Measurements from ENCODE around the gene PFDN1.

Gene PFDN1

DNA sequence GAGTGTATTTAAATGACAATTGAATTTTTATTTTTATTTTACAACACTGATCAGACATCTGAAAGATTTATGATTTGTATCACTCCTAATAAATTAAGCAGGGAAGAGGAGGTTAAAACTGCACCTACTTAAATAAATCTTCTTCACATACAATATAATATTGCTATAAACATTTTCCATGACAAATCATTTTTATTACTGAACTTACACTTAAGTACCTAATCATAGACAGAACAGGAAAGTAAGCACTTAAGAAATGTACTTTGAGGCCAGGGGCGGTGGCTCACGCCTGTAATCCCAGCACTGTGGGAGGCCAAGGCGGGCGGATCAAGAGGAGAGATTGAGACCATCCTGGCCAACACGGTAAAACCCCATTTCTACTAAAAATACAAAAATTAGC is 3.8 kb downstream of the PFDN1 start:
- Histone ChIP-seq H3K27ac (ENCODE audit: insufficient read depth, low read depth, low read length, poor library complexity, severe bottlenecking) (no peak overlapping the region), H3K36me3 (ENCODE audit: control insufficient read depth, insufficient read depth, low read length) (peaks cover 7% of the 10 kb centered on the region), H3K4me3 (ENCODE audit: insufficient read depth, low read depth, low read length) (no peak overlapping the region), H3K27me3 (ENCODE audit: control insufficient read depth, insufficient read depth, low read length, poor library complexity, severe bottlenecking) (no peaks in the 10 kb centered on the region), H3K9me3 (ENCODE audit: control insufficient read depth, low read length) (no peaks in the 10 kb centered on the region), H3K4me1 (ENCODE audit: control insufficient read depth, insufficient read depth, low read length) (peaks cover 6% of the 10 kb centered on the region)
- WGBS, 2 experiments, result 80 to 88% methylated on average over 5 of the region's 5 CpGs

DNA sequence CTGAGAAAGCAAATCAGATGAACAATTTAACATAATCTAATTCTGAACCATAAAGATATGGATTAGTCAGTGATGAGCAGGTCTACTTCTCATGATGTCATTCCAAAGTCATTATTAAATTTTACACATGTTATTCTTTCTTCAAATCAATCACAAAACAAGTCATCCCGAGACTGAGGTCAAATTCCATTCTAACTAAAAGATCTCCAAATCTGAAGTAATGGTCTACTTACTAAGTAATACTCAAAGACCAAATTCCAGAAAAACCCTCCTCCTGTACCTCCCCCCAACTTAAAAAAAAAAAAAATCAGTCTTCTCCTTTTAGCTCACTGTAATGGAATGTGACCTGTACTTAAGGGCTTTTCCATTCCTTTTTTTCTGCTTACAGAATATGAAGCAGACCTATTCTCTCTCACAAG is 4.7 kb downstream of the PFDN1 start:
- WGBS, 2 experiments, result 95% methylated on average over 1 of the region's 1 CpG
- H3K4me3 ChIP-seq (ENCODE audit: insufficient read depth, low read depth, low read length), result no peak overlapping the region
- H3K27me3 ChIP-seq (ENCODE audit: control insufficient read depth, insufficient read depth, low read length, poor library complexity, severe bottlenecking), result no peaks in the 10 kb centered on the region
- no peaks in the 10 kb centered on the region for H3K9me3 ChIP-seq (ENCODE audit: control insufficient read depth, low read length)
- no peak overlapping the region for H3K27ac ChIP-seq (ENCODE audit: insufficient read depth, low read depth, low read length, poor library complexity, severe bottlenecking)
- peaks cover 6% of the 10 kb centered on the region for H3K4me1 ChIP-seq (ENCODE audit: control insufficient read depth, insufficient read depth, low read length)
- peaks cover 7% of the 10 kb centered on the region for H3K36me3 ChIP-seq (ENCODE audit: control insufficient read depth, insufficient read depth, low read length)

DNA sequence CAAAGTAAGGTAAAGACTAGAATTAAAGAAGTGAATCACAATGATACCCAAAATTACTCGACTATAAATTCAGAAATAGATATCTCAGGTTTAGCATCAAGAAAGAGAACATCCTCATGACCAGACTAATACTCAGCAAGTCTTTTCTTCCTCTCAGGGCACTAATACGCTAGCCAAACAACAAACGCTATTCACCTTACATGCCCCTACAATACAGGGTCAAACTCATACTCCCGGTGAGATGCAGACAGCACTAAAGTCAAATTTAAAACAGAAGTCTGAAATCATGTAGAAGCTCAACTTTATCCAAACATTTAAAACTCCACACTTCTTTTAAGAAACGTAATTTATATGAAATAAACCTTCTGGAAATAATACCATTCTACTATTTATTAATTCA is 5.6 kb downstream of the PFDN1 start:
- H3K27ac ChIP-seq (ENCODE audit: insufficient read depth, low read depth, low read length, poor library complexity, severe bottlenecking), result no peak overlapping the region
- no peak overlapping the region for H3K4me3 ChIP-seq (ENCODE audit: insufficient read depth, low read depth, low read length)
- no peaks in the 10 kb centered on the region for H3K27me3 ChIP-seq (ENCODE audit: control insufficient read depth, insufficient read depth, low read length, poor library complexity, severe bottlenecking)
- peaks cover 6% of the 10 kb centered on the region for H3K4me1 ChIP-seq (ENCODE audit: control insufficient read depth, insufficient read depth, low read length)
- H3K36me3 ChIP-seq (ENCODE audit: control insufficient read depth, insufficient read depth, low read length), result peaks cover 7% of the 10 kb centered on the region
- 91 to 94% methylated on average over 5 of the region's 5 CpGs for WGBS, 2 experiments
- H3K9me3 ChIP-seq (ENCODE audit: control insufficient read depth, low read length), result no peaks in the 10 kb centered on the region

DNA sequence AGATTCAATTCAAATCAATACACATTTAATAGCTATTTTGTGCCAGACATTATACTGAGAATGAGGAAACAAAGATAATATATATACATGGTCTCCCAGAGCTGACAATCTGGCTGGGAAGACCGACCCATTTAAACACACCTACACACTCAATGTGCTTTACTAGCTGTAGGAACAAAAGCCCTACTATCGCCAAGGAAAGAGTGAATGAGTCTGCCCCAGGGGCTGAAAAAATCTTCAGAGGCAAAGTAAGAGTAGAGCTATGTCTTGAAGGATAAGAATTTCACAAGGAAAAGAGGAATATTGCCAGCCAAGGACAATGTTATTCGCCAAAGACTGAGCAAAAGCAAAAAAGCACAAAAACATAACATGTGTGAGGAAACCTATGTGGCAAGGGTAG is 6.6 kb downstream of the PFDN1 start:
- H3K9me3 ChIP-seq (ENCODE audit: control insufficient read depth, low read length), result no peaks in the 10 kb centered on the region
- peaks cover 2% of the 10 kb centered on the region for H3K4me1 ChIP-seq (ENCODE audit: control insufficient read depth, insufficient read depth, low read length)
- WGBS, 2 experiments, result 82% methylated on average over 3 of the region's 3 CpGs
- H3K4me3 ChIP-seq (ENCODE audit: insufficient read depth, low read depth, low read length), result no peak overlapping the region
- H3K36me3 ChIP-seq (ENCODE audit: control insufficient read depth, insufficient read depth, low read length), result peaks cover 7% of the 10 kb centered on the region
- H3K27me3 ChIP-seq (ENCODE audit: control insufficient read depth, insufficient read depth, low read length, poor library complexity, severe bottlenecking), result no peaks in the 10 kb centered on the region
- H3K27ac ChIP-seq (ENCODE audit: insufficient read depth, low read depth, low read length, poor library complexity, severe bottlenecking), result no peak overlapping the region

DNA sequence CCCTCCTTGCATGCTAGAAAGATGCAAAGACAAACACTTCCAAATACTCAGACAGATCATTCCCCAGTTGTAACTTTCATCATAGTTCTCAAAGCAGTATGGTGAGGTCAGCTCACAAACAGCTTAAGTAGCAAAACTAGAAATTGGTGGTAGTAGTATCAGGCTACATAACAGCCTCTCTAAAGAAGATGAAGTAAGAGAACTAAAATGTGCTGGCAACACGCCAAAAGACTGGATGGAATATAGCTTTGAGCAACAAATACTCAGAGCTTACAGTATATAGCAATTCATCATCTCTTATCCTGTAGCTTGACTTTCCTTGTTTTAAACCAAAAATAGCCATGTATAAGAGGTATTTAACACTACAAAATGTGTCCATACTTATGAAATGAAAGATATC is 7.5 kb downstream of the PFDN1 start:
- H3K36me3 ChIP-seq (ENCODE audit: control insufficient read depth, insufficient read depth, low read length), result peaks cover 7% of the 10 kb centered on the region
- H3K9me3 ChIP-seq (ENCODE audit: control insufficient read depth, low read length), result no peaks in the 10 kb centered on the region
- no peaks in the 10 kb centered on the region for H3K27me3 ChIP-seq (ENCODE audit: control insufficient read depth, insufficient read depth, low read length, poor library complexity, severe bottlenecking)
- no peak overlapping the region for H3K4me3 ChIP-seq (ENCODE audit: insufficient read depth, low read depth, low read length)
- no peaks in the 10 kb centered on the region for H3K4me1 ChIP-seq (ENCODE audit: control insufficient read depth, insufficient read depth, low read length)
- no peak overlapping the region for H3K27ac ChIP-seq (ENCODE audit: insufficient read depth, low read depth, low read length, poor library complexity, severe bottlenecking)
- WGBS, 2 experiments, result 89 to 100% methylated on average over 1 of the region's 1 CpG

DNA sequence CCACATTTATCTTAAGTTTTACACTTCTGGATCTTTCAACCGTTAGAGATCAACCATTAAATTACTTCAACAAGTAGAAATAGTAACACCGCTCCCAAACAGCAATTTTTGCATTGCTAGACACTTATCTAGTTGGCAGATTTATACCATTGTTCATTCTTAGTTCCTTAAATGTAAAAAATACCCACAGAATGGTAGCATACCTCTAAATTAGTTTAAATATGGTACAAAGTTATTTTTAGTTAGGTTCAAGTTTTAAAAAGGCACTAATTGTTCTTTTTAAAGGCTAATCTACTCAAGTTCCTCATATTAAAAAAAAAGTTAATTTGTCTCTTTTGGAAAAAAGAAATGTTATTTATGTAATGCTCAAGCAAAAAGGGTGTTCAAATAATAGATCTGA is 8.1 kb downstream of the PFDN1 start:
- H3K27me3 ChIP-seq (ENCODE audit: control insufficient read depth, insufficient read depth, low read length, poor library complexity, severe bottlenecking), result no peaks in the 10 kb centered on the region
- WGBS, 2 experiments, result 91 to 95% methylated on average over 2 of the region's 2 CpGs
- no peak overlapping the region for H3K4me3 ChIP-seq (ENCODE audit: insufficient read depth, low read depth, low read length)
- H3K27ac ChIP-seq (ENCODE audit: insufficient read depth, low read depth, low read length, poor library complexity, severe bottlenecking), result no peak overlapping the region
- no peaks in the 10 kb centered on the region for H3K9me3 ChIP-seq (ENCODE audit: control insufficient read depth, low read length)
- H3K4me1 ChIP-seq (ENCODE audit: control insufficient read depth, insufficient read depth, low read length), result no peaks in the 10 kb centered on the region
- H3K36me3 ChIP-seq (ENCODE audit: control insufficient read depth, insufficient read depth, low read length), result peaks cover 7% of the 10 kb centered on the region

DNA sequence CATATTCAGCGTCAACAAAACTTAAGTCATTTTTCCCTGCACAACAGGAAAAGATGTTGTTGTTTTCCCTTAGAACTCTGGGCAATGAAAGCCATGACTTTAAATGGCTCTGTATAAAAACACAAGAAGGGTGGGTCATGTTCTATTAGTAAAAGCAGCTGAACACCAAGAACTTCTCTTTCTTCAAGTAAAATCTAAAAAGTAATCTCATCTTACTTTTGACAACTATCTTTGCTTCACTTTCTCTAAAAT is 9.1 kb downstream of the PFDN1 start:
- Histone ChIP-seq H3K9me3 (ENCODE audit: control insufficient read depth, low read length) (no peaks in the 10 kb centered on the region), H3K36me3 (ENCODE audit: control insufficient read depth, insufficient read depth, low read length) (peaks cover 2% of the 10 kb centered on the region), H3K4me3 (ENCODE audit: insufficient read depth, low read depth, low read length) (no peak overlapping the region), H3K4me1 (ENCODE audit: control insufficient read depth, insufficient read depth, low read length) (no peaks in the 10 kb centered on the region), H3K27me3 (ENCODE audit: control insufficient read depth, insufficient read depth, low read length, poor library complexity, severe bottlenecking) (no peaks in the 10 kb centered on the region), H3K27ac (ENCODE audit: insufficient read depth, low read depth, low read length, poor library complexity, severe bottlenecking) (no peak overlapping the region)
- 90 to 92% methylated on average over 1 of the region's 1 CpG for WGBS, 2 experiments

DNA sequence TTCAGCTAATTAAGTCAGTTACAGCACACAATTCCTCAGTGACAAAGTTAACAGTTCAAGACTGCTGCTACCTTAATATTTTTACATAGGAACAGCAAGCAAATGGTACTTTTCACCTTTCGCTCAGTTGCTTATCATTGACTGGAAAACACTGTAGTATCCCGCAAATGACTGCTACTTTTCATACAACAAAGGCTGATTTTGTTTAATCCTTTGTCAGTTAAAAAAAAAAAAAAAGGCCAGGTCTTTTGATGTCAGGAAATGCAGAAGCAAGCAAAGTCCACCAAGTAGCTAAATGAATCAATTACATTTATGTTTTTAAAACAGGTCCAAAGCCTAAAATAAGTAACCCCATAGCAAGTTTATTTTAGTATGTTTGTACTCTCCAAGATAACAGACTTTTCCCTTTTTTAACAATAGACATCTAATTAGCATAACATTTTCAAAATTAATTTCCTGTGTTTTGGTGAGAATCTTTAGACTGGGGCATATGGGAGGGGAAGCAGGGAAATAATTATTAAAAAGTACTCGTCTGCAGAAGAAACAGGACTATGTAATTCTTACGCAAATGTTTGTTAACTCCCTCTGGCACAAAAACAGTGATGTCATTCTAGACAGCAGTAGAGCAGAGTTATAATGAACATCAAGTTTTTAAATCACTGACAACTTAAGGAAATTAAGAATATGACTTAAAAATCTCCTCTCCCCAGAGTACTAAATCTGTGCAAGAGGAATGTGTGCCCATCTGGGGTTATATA is 9.6 kb downstream of the PFDN1 start:
- Histone ChIP-seq H3K27me3 (ENCODE audit: control insufficient read depth, insufficient read depth, low read length, poor library complexity, severe bottlenecking) (no peaks in the 10 kb centered on the region), H3K4me3 (ENCODE audit: insufficient read depth, low read depth, low read length) (no peak overlapping the region), H3K36me3 (ENCODE audit: control insufficient read depth, insufficient read depth, low read length) (no peaks in the 10 kb centered on the region), H3K4me1 (ENCODE audit: control insufficient read depth, insufficient read depth, low read length) (no peaks in the 10 kb centered on the region), H3K27ac (ENCODE audit: insufficient read depth, low read depth, low read length, poor library complexity, severe bottlenecking) (no peak overlapping the region), H3K9me3 (ENCODE audit: control insufficient read depth, low read length) (no peaks in the 10 kb centered on the region)
- 91 to 92% methylated on average over 4 of the region's 4 CpGs for WGBS, 2 experiments

DNA sequence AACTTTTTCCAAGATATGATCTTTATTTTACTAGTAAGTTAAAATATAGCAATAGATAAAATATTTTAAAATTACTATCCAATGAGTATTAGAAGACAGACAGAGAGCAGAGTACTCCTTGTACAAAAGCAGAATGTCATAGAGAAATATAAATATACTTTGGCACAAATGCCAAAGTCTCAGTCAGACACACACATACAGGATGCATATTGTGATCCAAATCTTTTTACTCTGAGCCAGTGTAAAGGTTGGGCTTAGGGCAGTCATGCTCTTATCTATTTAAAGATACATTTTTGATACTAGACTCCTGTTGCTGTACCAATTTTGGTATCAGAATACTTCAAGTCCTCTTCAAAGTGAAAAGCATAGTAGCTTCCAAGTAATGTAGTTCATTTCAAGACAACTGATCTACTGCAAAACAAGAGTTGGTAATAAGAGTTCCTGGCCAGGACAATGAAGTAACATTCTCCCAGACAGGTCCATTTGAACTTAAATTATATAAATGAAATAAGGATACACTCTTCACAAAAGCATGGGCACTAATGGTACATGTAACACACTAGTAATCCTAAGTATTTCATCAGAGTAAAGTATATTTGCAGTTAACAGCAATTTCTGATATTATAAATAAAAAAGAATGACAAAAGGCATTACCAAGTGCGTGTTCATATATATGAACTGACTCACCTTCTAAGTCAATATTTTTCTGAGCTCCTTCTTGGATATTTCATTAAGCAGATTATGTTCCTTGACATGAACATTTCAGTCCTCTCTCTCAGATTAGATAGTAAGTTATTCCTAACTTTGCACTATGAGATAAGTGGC is 10.5 kb downstream of the PFDN1 start:
- H3K27ac ChIP-seq (ENCODE audit: insufficient read depth, low read depth, low read length, poor library complexity, severe bottlenecking), result no peak overlapping the region
- no peak overlapping the region for H3K4me3 ChIP-seq (ENCODE audit: insufficient read depth, low read depth, low read length)
- no peaks in the 10 kb centered on the region for H3K36me3 ChIP-seq (ENCODE audit: control insufficient read depth, insufficient read depth, low read length)
- WGBS, 2 experiments, result 93% methylated on average over 1 of the region's 1 CpG; no CpG with 5 or more reads in 1 of the 2 experiments
- no peaks in the 10 kb centered on the region for H3K9me3 ChIP-seq (ENCODE audit: control insufficient read depth, low read length)
- H3K4me1 ChIP-seq (ENCODE audit: control insufficient read depth, insufficient read depth, low read length), result no peaks in the 10 kb centered on the region
- no peaks in the 10 kb centered on the region for H3K27me3 ChIP-seq (ENCODE audit: control insufficient read depth, insufficient read depth, low read length, poor library complexity, severe bottlenecking)

DNA sequence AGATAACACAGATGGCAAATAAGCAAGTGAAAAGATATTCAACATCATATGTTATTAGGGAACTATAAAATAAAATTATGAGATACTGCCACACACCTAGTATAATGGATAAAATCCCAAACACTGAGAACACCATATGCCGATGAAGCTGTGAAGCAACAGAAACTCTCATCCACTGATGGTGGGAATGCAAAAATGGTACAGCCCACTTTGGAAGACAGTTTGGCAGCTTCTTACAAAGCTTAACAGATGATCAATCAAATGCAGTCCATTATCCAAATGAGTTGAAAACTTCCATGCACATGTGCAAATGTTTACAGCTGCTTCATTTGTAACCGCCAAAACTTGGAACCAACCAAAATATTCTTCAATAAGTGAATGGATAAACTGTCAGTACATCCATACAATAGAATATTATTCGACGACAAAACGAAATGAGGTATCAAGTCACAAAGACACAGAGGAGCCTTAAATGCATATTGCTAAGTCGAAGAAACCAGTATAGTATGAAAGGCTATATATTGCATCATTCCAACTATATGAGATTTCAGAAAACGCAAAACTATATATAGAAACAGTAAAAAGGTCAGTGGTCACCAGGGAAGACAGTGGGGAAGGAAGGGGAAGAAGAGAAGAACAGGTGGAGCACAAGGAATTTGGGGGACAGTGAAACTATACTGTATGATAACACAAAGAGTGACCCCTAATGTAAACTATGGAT is 14.9 kb downstream of the PFDN1 start:
- no peak overlapping the region for H3K4me3 ChIP-seq (ENCODE audit: insufficient read depth, low read depth, low read length)
- 97 to 98% methylated on average over 5 to 6 of the region's 7 CpGs for WGBS, 2 experiments
- H3K9me3 ChIP-seq (ENCODE audit: control insufficient read depth, low read length), result no peaks in the 10 kb centered on the region
- H3K27ac ChIP-seq (ENCODE audit: insufficient read depth, low read depth, low read length, poor library complexity, severe bottlenecking), result no peak overlapping the region
- no peaks in the 10 kb centered on the region for H3K4me1 ChIP-seq (ENCODE audit: control insufficient read depth, insufficient read depth, low read length)
- H3K27me3 ChIP-seq (ENCODE audit: control insufficient read depth, insufficient read depth, low read length, poor library complexity, severe bottlenecking), result no peaks in the 10 kb centered on the region
- no peaks in the 10 kb centered on the region for H3K36me3 ChIP-seq (ENCODE audit: control insufficient read depth, insufficient read depth, low read length)
